ENCODE measurements around the gene FAHD2A. TPM values are rescaled to one million over a fixed set of nuclear protein-coding genes. Genes with fewer than 3 reads are reported as not detected.
"Not testable (repeated sequence)": the region's sequence is repeated elsewhere in the genome, so short reads cannot be mapped to it uniquely, and the experiment has no call there.

Gene FAHD2A
- total RNA-seq, 4 donors from 2014 or later, result 4.4 to 62.4 (median 27.1) TPM

DNA sequence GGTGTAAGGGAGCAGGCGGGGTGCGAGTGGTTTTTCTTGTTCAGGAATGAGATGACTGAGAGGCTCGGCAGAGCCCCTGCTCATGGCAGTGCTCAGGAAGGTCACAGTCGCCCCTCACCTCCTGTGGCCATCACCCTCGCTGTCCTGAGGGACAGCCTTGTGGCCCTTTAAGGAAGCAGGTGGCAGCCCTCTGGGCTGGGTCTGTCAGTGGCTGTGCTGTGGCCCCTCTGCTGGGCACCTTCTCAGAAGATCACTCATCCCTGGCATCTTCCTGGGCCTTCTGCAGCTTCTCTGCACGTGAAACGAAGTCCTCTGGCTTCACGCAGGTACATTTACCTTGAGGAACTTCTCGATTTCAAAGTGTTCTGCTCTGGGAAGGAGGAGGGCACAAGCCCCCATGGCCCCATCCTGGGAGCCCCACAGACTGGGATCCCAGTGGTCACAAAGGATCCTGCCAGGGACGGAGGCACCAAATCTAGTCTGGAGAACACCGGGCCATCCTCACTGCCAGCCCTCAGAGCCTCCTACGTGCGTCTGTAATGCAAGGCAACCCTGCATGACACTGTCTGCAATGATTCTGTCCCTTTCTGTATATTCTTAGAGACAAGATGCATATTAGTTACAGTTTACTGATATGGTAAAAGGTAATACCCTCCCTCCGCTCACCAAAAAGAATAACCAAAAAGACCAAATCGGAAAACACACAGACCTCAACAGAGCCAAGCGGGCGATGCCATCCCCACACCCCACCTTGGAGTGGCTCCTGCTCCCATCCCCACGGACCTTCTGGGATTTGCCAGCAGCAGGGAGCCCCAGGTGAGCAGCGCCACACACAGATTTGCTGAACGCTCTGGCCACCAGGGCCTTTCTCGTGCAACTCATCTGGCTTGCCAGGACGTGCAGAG lies 25.9 kb upstream of the FAHD2A start:
- Histone ChIP-seq H3K4me1 (no peaks in the 10 kb centered on the region), H3K9me3 (no peaks in the 10 kb centered on the region), H3K27me3 (no peaks in the 10 kb centered on the region), H3K36me3 (no peaks in the 10 kb centered on the region), H3K27ac (no peak overlapping the region), H3K4me3 (no peak overlapping the region)
- no peak for DNase-seq
- intact Hi-C loops (cut with DNase I; ENCODE audit: low total_unique reads), result no loop called here
- TF ChIP-seq CTCF (IDR thresholded peaks at IDR 0.05) (no peak), POLR2A (IDR thresholded peaks at IDR 0.05) (no peak)

DNA sequence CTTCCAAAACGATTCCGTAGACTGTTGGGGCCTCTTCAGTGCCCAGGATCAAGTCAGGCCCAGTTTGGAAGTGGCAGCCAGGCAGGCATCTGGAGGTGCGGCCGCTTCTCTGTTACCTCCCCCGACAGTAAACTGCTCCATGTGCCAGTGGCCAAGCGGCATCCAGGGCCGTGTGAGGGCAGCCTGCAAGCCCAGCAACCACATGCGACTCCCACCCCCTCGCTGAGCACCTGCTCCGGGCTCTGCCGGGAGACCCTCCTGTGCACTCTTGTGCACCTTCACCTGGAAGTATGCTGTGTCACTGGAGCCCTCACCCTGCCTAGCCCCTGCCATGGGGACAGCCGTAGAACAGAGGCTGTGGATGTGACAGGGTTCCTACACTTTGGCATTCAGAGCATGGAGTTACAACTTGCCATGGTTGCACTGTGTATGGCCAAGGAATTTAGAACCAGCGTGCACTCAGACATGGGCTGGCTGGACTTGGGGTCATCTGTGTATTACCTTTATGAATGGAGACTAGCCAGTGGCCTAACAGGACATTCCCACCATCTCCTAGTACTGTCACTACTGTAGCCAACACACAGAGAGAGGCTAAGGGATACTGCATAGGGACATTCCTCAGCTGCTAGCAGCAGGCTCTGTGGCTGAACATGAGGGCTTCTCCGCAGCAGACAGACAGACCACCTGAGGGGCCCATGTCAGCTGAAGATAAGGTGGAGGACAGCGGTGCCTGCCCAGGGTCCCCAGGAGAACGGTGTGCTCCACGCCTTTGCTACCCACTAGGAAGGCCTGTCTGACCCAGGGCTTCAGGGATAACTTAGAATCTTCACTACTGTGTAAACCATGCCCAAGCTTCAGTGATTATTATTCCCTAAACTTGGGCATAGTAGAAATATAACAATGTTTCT lies 25.0 kb upstream of the FAHD2A start:
- H3K36me3 ChIP-seq, result no peaks in the 10 kb centered on the region

DNA sequence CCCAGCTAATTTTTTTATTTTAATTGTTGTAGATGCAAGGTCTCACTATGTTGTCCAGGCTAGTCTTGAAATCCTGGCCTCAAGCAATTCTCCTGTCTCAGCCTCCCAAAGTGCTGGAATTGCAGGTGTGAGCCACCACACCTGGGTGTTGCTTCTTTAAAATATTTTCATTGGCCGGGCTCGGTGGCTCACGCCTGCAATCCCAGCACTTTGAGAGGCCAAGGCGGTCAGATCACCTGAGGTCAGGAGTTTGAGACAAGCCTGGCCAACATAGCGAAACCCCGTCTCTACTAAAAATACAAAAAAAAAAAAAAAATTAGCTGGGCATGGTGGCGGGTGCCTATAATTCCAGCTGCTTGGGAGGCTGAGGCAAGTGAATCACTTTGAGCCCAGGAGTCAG lies 24.2 kb upstream of the FAHD2A start:
- H3K36me3 ChIP-seq; H3K4me3 ChIP-seq; H3K27ac ChIP-seq; H3K9me3 ChIP-seq; H3K27me3 ChIP-seq; intact Hi-C loops (cut with DNase I; ENCODE audit: low total_unique reads); H3K4me1 ChIP-seq; DNase-seq: not testable (repeated sequence)

More for the DNA sequence above, 25.0 kb upstream of the FAHD2A start:
- H3K27ac ChIP-seq, result no peak overlapping the region
- H3K4me1 ChIP-seq, result no peaks in the 10 kb centered on the region
- intact Hi-C loops (cut with DNase I; ENCODE audit: low total_unique reads), result no loop called here
- TF ChIP-seq POLR2A (IDR thresholded peaks at IDR 0.05) (no peak), CTCF (IDR thresholded peaks at IDR 0.05) (no peak)
- H3K9me3 ChIP-seq, result no peaks in the 10 kb centered on the region
- H3K4me3 ChIP-seq, result no peak overlapping the region
- no peaks in the 10 kb centered on the region for H3K27me3 ChIP-seq
- no peak for DNase-seq

GRCh38 chr2:95379371-95379831 lies 23.1 kb upstream of the FAHD2A start:
- Histone ChIP-seq H3K36me3 (no peaks in the 10 kb centered on the region), H3K9me3 (no peaks in the 10 kb centered on the region), H3K4me1 (no peaks in the 10 kb centered on the region), H3K4me3 (no peak overlapping the region), H3K27ac (no peak overlapping the region), H3K27me3 (no peaks in the 10 kb centered on the region)
- TF ChIP-seq POLR2A (IDR thresholded peaks at IDR 0.05), result no peak
- TF ChIP-seq CTCF (IDR thresholded peaks at IDR 0.05), result no peak
- DNase-seq, result no peak
- intact Hi-C loops (cut with DNase I; ENCODE audit: low total_unique reads), result no loop called here

GRCh38 chr2:95380280-95380679 lies 22.2 kb upstream of the FAHD2A start:
- no peak for TF ChIP-seq CTCF (IDR thresholded peaks at IDR 0.05)
- TF ChIP-seq POLR2A (IDR thresholded peaks at IDR 0.05), result no peak
- no peaks in the 10 kb centered on the region for H3K9me3 ChIP-seq
- no peak overlapping the region for H3K4me3 ChIP-seq
- DNase-seq, result no peak
- intact Hi-C loops (cut with DNase I; ENCODE audit: low total_unique reads), result no loop called here
- H3K27me3 ChIP-seq, result no peaks in the 10 kb centered on the region
- H3K36me3 ChIP-seq, result no peaks in the 10 kb centered on the region
- no peak overlapping the region for H3K27ac ChIP-seq
- H3K4me1 ChIP-seq, result no peaks in the 10 kb centered on the region
